ENCODE data around the gene PDE7B.

GRCh38 chr6:136089876-136090275 lies 238.4 kb downstream of the PDE7B start:
- TF ChIP-seq CTCF (conservative IDR thresholded peaks at IDR 0.05; ENCODE audit: low read length) (no peak), EZH2phosphoT487 (IDR thresholded peaks at IDR 0.05; ENCODE audit: borderline replicate concordance) (no peak)
